GM19239 (cell line): ENCODE results near the gene ATP6V0A4.
"Not testable (repeated sequence)": the region's sequence is repeated elsewhere in the genome, so short reads cannot be mapped to it uniquely, and the experiment has no call there.

Experiments used
- DNase-seq: peaks from one replicate; pipeline ENCODE4 v3.0.0; 2011; ENCODE audit warnings: low spot score; ENCODE audit not compliant: insufficient read length
- FAIRE-seq: peaks from 2 replicates; lab custom pipeline; 2011; peaks lifted over from hg19 to GRCh38; lab: Jason Lieb, UNC

Gene ATP6V0A4

DNA sequence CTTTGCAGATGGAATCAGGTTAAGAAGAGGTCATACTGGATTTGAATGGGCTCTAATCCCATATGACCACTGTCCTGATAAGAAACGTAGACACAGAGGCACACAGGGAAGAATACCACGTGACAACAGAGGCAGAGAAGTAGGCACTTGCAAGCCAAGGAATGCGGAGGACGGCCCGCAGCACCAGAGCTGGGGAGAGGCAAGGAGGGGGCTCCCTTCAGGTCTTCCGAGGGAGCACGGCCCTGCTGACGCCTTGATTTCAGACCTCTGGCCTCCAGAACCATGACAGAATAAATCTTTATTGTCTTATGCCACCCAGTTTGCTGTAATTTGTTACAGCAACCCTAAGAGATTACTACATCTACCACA lies 44.9 kb downstream of the ATP6V0A4 start:
- no peak for DNase-seq

DNA sequence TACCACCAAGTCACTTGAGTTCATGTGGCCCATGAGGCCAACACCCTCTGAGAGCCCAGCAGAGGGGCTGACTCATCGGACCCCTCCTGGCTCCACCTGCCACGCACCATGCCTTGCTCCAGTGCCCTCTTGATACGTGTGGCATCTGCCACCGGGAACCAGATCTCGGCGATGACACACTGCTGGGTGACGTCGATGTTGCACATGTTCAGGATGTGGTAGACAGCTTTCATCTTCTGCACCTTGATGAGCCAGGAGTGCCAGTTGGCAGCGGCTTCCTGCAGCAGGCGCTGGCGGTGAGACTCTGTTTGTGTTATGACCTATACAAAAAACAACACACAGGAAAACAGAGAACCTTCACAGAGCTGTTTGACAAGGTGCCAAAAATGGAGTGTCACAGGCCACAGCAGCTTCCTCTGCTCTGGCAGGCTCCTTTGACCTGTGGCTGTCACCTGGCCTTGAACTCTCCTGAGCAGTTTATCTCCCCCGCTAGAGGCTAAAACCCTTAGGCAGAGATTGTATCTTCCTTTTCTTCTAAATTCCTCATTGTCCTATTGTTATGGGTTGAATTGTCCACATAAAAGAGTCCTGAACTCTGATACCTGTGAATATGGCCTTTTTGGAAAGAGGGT lies 45.4 kb downstream of the ATP6V0A4 start:
- no peak for DNase-seq
- no peak for FAIRE-seq

More for the DNA sequence above, 44.9 kb downstream of the ATP6V0A4 start:
- no peak for FAIRE-seq

DNA sequence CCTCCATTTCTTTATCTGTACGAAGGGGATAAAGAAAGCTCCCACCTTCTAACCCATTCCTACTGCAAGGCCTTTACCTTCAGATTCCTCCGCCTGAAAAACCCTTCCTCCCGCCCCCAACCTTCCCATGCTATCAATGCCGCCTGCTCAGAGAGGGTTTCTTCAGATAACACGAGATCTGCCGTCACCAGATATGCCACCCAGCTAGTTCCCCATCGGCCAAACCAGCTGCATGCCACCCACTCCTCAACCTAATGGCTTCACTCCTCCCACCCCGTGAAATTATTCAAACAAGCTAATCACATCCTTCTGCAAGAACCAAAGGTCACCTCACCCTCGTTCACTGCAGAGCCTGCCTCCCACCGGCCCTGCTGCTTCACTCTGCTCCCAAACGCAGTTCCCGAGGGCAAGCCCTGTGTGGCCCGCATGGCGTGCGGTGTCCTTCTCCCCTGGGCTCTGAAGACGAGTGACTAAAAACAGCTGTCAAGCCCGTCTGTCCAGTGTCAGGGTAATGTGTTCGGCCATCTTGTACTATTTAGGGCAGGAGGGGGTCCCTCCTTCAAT lies 47.0 kb downstream of the ATP6V0A4 start:
- DNase-seq (no peak), FAIRE-seq (no peak)

GRCh38 chr7:138750473-138750872 lies 47.5 kb downstream of the ATP6V0A4 start:
- FAIRE-seq (no peak), DNase-seq (no peak)

DNA sequence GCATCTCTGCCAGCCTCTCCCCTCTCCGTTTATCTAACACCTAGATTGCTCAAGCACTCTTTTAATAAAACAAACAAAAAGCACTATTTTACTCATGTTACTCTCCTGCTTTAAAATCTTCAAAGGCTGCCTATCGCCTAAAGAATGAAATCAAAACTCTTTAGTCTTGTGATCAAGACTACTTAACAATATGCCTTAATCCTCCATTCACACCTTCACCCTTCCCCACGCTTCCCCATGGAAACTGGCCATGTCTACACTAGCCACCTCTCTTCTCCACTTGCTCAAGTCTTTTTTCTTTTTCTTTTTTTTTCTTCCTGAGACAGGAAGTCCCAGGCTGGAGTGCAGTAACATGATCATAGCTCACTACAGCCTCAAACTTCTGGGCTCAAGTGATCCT lies 48.0 kb downstream of the ATP6V0A4 start:
- no peak for FAIRE-seq
- no peak for DNase-seq

GRCh38 chr7:138748666-138749065 lies 49.3 kb downstream of the ATP6V0A4 start:
- FAIRE-seq: no peak
- DNase-seq: no peak

DNA sequence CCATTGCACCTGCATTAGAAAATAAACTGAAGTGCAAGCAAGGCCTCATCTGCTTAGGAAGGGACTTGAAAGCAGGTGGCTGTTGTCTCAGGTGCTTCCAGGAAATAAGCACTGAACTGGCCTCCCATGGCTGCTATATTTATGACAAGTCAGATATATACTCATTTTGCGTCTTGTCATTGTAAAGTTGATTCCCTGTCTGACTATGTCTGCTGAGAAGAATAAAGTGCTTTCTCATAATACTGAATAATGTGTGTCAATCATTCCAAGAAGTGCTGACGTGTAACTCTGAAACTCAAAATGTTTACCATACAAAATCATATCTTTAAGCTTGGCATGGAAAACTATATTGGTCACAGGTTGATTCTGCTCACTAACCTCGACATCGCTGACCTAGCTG lies 51.9 kb downstream of the ATP6V0A4 start:
- no peak for FAIRE-seq
- no peak for DNase-seq

GRCh38 chr7:138745189-138745588 lies 52.8 kb downstream of the ATP6V0A4 start:
- FAIRE-seq (no peak), DNase-seq (no peak)

DNA sequence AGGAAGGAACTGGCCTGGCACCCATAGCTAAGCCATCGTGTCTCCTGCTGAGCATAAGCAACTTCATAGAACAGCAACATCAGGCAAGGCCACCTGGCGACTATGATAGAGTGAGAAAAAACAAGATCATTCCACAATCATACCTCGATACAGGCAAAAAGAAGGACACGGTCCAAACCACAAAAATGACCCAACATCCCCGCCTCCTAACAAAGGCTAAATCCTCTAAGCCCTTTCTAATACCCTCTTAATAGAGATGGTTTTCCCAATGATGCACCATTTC lies 56.6 kb downstream of the ATP6V0A4 start:
- FAIRE-seq: no peak
- no peak for DNase-seq

DNA sequence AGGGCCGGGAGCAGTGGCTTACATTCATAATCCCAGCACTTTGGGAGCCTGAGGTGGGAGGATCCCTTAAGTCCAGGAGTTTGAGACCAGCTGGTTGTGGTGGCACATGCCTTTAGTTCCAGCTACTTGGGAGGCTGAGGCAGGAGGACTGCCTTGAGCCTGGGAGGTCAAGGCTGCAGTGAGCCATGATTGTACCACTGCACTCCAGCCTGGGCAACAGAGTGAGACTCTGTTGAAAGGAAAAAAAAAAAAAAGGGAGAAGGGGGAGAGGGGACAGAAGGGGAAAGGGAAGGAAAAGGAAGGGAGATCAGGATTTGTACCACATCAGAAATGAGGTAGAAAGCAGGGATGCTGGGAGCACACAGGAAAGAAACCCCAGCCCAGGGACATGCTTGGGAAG lies 58.1 kb downstream of the ATP6V0A4 start:
- DNase-seq (no peak), FAIRE-seq (no peak)

- FAIRE-seq (peak; percentile 87), DNase-seq (peak; percentile 61)
These were observed 59.3 kb downstream of the ATP6V0A4 start for GRCh38 chr7:138738551-138739335.

- DNase-seq: no peak
- FAIRE-seq: no peak
These were observed 59.9 kb downstream of the ATP6V0A4 start for GRCh38 chr7:138738114-138738513.

DNA sequence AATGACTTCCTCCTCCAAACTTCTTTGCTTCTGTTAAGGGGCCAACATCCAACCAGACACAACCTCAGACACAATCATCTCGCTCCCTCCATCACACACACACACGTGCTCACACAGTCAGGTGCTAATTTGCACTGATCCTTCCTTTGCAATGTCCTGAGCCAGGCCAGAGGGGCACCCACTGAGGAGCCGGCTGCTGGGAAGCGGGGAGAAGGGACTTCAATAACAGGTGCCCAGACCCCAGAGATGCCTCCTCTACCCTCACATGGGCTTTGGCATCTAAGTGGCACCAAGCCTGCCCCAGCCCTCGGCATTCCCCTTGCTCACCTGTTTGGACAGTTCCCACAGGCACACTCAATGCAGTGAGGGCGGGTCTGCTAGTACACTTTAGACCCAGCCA lies 62.6 kb downstream of the ATP6V0A4 start:
- no peak for DNase-seq
- no peak for FAIRE-seq

DNA sequence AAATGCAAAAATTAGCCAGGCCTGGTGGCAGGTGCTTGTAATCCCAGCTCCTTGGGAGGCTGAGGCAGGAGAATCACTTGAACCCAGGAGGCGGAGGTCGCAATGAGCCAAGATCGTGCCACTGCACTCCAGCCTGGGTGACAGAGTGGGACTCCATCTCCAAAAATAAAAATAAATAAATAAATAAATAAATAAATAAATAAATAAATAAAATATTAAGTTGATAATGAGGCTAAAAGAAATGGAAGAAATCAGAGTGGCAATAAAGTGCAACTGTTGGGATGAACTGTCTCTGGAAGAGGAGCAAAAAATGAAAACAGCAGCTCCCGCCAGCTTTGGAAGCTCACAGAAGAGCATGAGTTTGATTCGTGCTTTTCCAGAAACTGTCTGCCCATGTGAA lies 66.3 kb downstream of the ATP6V0A4 start:
- DNase-seq, FAIRE-seq: not testable (repeated sequence)

DNA sequence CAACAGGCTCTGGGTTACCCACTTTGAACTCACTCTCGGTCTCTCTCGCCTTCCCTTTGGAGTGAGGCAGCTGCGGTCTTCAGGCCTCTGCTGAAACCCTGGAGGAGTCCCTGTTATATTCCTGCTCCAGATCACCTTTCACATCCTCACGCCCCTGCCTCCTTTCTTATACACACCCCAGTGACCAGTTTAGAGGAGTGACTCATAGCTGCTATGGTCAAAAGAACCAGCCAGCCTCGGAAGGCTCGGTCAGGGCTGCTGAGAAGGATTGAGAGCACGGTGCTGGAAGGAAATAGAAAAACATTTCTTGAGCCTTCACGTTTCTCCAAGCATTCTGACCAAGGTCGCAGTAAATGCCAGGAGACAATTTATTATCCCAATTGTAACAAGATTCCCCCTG lies 68.6 kb downstream of the ATP6V0A4 start:
- no peak for DNase-seq
- FAIRE-seq: no peak

DNA sequence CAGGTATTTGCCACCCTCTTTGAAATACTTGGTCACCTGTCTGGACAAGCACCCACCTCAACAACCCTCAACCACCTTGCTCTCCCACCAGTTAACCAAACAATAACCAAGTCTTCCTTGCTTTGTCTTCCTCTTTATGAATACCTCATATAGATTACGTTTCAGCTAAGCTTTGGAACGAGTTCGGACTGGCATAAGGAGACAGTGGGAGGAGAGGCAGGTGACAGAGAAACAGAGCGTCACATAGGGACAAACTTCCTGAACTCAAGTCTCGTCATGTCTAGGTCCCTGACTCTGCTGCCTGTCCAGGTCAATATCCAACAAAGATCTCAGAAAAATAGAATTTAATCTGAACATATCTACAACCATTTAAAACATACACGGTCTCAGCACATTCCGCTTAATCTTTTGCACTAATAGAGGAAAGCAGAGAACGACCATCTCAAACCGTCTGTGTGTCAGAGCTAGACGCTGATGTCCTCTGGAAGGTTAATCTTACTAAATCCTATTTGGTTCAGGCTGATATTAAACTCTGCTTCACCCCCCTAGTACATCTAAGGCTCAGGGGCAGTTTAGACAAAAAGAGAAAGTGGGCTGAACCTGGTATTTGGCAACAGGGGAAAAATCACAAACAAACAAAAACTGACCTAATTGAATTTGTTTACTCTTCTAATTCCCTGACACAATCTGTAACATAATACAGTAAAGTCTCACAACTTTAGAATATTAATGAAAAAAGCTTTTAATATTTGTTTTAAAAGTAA lies 70.5 kb downstream of the ATP6V0A4 start:
- DNase-seq: no peak
- FAIRE-seq: no peak

- no peak for FAIRE-seq
- DNase-seq: no peak
These were observed 71.7 kb downstream of the ATP6V0A4 start for GRCh38 chr7:138726288-138726687.

- DNase-seq: no peak
- FAIRE-seq: no peak
These were observed 77.7 kb downstream of the ATP6V0A4 start for GRCh38 chr7:138720286-138720685.

- DNase-seq (no peak), FAIRE-seq (no peak)
These were observed 81.1 kb downstream of the ATP6V0A4 start for GRCh38 chr7:138716889-138717288.

- FAIRE-seq (no peak), DNase-seq (no peak)
These were observed 84.8 kb downstream of the ATP6V0A4 start for GRCh38 chr7:138713191-138713590.

- no peak for DNase-seq
- FAIRE-seq: no peak
These were observed 85.3 kb downstream of the ATP6V0A4 start for GRCh38 chr7:138712652-138713051.
